KOPT-K1 (cell line): ENCODE results near the gene HPN.
"Not testable (repeated sequence)": the region's sequence is repeated elsewhere in the genome, so short reads cannot be mapped to it uniquely, and the experiment has no call there.

Experiments
- H3K27ac ChIP-seq: fragments of 200-600 bp; sonication (generic); 2 replicates; pipeline ENCODE4 v1.5.1; 2016; ENCODE audit warnings: antibody characterized with exemption, mild to moderate bottlenecking, low read depth, low read length; ENCODE audit not compliant: poor library complexity, severe bottlenecking
- H3K36me3 ChIP-seq: fragments of 200-600 bp; sonication (generic); 2 replicates; pipeline ENCODE4 v1.5.1; 2017; ENCODE audit warnings: antibody characterized with exemption, mild to moderate bottlenecking, low read length, moderate library complexity; ENCODE audit not compliant: insufficient read depth
- H3K9me3 ChIP-seq: fragments of 200-600 bp; sonication (generic); 2 replicates; pipeline ENCODE4 v1.5.1; 2017; ENCODE audit warnings: antibody characterized with exemption, low read length, mild to moderate bottlenecking; ENCODE audit not compliant: insufficient read depth, poor library complexity, severe bottlenecking

Gene HPN

DNA sequence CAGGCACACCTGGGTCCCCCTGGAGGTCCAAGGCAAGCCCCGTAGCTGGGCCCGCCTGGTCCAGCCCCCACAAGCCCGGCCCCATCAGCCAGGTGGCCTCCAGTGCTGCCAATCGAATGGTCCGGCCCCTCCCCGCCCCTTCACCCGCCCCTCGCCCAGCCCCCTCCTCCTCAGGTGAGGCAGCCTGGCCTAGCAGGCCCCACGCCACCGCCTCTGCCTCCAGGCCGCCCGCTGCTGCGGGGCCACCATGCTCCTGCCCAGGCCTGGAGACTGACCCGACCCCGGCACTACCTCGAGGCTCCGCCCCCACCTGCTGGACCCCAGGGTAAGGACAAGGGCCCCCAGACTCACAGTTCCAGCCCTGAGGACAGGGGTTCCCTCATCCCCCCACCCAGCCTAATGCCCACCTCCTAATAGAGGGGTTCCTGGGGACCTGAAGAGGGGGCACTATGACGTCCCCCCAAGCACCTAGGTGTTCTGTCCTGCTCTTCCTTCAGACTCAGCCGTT is at the start of gene HPN:
HPN (plus strand) TSS at position 174 of the 508 bp plus-strand sequence. CDS start 786 bp downstream, outside the sequence.
- H3K27ac ChIP-seq = no peak within 1 kb of the TSS
- no peaks in the 10 kb centered on the region for H3K9me3 ChIP-seq
- no peaks in the 10 kb centered on the region for H3K36me3 ChIP-seq

DNA sequence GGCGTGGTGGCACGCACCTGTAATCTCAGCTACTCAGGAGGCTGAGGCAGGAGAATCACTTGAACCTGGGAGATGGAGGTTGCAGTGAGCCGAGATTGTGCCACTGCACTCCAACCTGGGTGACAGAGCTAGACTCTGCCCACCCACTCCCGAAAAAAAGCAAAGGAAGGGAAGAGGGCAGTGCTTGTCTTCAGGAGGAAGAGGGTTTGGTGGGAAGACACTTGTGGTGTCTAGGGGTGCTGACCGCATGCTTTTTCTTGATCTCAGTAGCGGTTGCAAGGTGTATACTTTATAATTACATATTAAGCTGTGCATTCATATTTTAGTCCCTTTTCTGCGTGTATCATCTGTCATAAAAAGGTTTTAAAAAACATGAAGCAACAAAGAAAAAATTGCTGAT is 48.9 kb upstream of the HPN start:
- H3K27ac ChIP-seq, H3K36me3 ChIP-seq: not testable (repeated sequence)
- peaks cover 10% of the 10 kb centered on the region for H3K9me3 ChIP-seq

DNA sequence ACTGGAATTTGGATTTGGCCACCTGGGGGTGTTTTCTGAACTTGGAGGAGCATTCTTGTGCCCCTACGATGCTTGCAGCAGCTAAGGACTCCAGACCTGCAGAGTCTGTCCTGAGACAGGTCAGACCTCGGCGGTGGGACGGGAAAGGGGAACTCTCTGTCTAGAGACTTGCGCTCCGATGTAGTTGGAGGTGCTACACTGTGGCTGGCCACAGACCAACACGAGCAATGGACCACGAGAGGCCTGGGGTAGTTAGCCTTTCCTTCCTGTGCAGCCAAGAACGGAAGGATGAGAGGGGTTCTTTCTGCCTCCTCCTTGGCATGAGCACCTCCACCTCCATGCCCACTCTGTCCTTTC is 47.3 kb upstream of the HPN start:
- Histone ChIP-seq H3K27ac (no peak overlapping the region), H3K36me3 (no peaks in the 10 kb centered on the region)

DNA sequence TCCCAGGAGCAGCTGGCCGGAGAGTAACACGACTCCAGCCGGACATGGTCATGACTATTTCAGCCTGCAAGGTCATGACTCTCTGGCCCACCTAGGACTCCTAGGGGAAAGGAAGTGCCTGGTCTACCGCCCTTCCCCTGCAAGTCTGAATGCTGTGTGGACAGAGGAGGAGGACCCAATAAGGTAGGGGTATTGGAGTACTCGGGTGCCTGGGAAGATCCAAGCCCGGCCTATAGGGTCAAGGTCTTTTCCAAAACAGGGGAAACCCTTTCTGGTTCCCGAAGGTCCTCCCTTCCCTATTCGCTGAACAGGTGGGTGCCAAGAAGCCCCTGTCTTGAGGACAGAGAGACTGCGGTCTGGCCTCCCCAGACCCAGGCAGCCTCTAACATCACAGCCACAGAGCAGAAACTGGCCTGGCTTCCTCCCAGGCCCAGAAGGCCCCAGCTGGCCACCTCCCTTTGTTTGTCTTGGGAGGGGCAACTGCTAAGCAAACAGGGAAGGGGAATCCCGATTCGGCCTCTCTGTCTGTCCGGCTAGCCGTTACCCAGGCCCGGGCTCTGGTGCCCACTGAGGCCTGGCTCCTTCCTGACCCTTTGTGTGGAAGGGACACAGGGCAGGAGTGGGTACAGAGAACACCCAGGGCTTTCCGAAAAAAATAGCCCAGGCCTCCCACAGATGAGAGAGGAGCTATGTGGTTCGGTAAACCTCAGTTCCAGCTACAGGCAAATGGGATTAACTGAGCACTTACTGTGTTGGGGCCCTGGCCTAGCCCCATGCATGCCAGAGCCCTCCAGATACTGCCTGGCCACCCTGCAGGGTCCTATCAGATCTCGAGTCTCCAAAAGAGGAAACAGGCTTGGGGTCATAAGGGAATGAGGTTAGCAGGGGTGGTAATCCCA is 46.6 kb upstream of the HPN start:
- Histone ChIP-seq H3K9me3 (peaks cover 10% of the 10 kb centered on the region), H3K36me3 (no peaks in the 10 kb centered on the region), H3K27ac (no peak overlapping the region)

More for the DNA sequence above, 47.3 kb upstream of the HPN start:
- peaks cover 10% of the 10 kb centered on the region for H3K9me3 ChIP-seq

DNA sequence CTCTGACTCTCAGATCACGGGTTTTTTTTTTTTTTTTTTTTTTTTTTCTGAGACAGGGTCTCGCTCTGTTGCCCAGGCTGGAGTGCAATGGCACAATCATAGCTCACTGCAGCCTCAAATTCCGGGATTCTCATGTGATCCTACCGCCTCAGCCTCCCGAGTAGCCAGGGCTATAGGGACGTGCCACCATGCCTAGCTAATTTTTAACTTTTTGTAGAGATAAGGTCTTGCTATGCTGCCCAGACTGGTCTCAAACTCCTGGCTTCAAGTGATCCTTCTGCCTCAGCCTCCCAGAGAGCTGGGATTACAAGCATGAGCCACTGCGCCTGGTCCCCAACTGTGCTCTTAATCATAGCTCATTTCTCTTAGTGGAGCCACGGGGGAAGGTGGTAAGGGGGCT is 46.0 kb upstream of the HPN start:
- Histone ChIP-seq H3K36me3 (no peaks in the 10 kb centered on the region), H3K9me3 (peaks cover 10% of the 10 kb centered on the region), H3K27ac (no peak overlapping the region)

DNA sequence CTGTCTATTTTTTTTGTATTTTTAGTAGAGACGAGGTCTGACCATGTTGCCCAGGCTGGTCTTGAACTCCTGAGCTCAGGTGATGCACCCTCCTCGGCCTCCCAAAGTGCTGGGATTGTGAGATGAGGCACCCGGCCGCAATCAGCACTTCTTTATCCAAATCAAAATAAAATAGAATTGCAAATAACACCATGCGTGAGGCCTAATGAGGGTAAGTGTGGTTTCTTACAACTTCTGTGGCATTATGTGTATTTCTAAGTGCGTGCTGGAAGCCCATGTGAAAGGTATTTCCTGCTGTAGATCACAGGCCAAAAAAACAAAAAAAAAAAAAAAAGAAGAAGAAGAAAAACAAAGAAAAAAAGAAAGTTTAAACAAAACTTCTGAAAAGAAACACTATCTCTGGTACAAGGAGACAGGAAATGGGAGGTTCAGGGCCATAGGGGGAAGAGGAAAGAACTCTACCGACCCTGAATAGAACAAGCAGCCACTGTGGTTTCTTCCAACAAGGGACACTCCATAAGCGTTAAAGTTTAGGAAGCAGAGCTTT is 44.4 kb upstream of the HPN start:
- peaks cover 6% of the 10 kb centered on the region; the same call in 1 of the 2 replicates for H3K36me3 ChIP-seq
- H3K27ac ChIP-seq = peak overlapping the region; percentile 59
- peaks cover 10% of the 10 kb centered on the region for H3K9me3 ChIP-seq

DNA sequence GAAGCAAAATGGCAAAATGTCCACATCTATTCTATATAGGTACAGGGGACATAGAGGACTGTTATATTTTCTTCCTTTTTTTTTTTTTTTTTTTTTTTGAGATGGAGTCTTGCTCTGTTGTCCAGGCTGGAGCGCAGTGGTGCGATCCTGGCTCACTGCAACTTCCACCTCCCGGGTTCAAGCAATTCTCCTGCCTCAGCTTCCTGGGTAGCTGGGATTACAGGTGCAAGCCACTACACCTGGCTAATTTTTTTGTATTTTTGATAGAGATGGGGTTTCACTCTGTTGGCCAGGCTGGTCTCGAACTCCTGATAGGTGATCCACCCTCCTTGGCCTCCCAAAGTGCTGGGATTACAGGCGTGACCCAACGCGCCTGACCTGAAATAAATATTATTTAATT is 43.3 kb upstream of the HPN start:
- Histone ChIP-seq H3K9me3 (peaks cover 10% of the 10 kb centered on the region), H3K36me3 (peaks cover 16% of the 10 kb centered on the region; the same call in 1 of the 2 replicates), H3K27ac (peak overlapping the region; percentile 59)

DNA sequence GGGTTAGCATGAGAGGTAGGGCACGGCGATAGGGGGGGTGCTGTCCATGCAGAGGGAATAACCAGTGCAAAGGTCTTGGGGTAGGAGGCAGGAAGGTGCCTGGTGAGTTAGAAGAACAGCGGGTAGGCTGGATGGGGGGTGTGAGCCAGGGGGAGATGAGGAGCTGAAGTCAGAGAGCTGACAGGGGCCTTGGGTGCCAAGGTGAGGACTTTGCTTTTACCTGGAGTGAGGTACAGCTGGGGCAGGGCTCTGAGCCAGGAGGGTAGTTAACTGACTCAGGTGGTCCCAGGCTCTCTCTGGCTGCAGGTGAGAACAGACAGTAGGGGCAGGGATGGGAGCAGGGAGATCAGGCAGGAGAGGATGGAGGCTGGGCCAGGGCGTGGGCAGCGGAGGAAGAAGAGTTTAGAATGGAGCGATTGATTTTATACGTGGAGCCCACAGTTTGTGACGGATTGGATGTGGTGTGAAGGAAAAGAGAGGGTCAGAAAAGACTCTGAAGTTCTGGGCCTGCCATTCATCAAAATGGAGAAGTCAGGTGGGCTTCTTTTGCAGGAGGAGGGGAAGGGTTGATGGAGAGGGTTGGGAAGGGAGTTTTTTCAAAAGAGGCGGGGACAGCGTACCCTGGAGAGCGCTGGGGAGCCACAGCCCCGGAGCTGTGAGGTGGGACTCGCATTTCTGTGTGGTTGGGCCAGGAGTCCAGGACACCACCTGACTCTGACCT is 42.6 kb upstream of the HPN start:
- Histone ChIP-seq H3K27ac (peak overlapping the region; percentile 87), H3K9me3 (peaks cover 10% of the 10 kb centered on the region), H3K36me3 (peaks cover 23% of the 10 kb centered on the region)

DNA sequence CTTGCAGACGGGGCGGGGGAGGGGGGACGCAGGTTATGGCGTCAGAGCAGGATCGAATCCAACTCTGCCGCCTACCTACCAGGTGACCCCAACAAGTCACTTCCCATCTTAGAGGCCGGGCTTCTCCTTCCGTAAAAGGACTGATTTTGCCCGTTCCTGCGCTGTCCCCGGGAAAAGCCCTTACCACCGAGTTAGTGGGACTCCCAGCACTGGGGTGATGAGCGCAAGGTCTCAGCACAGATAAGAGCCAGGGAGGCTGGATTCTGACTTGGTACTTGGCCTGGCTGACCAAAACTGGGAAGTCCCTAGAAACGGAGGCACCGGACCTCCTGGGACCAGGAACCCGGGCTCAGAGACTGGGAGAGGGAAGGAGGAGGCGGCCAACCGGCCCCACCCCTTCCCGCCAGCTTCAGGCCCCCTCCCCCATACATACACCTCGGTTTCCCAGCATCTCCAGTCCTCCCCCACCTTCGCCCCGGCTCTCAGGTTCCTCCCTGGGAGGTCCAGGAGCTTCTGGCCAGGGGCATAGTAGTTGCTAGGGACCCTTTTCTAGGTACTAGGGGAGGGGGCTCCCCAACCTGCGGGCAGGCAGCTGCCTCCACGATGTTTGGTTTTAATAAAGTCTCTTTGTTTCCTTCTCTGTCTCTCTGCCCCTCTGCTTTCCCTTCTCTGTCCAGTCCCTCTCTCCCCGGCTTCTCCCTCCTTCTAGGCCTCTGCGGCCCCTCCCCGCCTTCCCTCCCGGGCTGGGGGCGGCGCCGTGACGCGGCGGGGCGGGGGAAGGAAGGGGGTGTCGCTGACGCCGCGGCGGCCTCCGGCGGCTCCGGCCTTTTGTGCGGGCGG is 41.8 kb upstream of the HPN start, which contains the start of gene GRAMD1A:
GRAMD1A (plus strand) TSS at position 826 of the 840 bp plus-strand sequence. CDS start 156 bp downstream, outside the sequence.
- Histone ChIP-seq H3K9me3 (peaks cover 5% of the 10 kb centered on the region), H3K27ac (peak within 1 kb of the TSS; percentile 87), H3K36me3 (peaks cover 31% of the 10 kb centered on the region)

DNA sequence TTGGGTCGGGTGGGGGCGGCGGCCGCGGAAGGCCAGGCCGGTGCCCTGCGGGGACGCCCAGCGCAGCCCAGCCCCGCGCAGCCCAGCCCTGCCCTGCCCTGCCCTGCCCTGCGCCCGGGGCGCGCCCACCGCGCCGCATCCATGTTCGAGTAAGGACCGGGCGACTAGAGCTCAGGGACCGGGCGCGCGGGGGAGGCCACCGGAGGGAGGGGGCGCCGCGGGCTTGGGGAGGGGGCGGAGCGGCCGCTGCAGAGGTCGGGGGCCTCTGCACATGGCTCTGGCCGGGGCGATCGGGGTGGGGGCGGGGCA is 41.2 kb upstream of the HPN start:
- H3K27ac ChIP-seq = peak overlapping the region; percentile 87
- H3K9me3 ChIP-seq = no peaks in the 10 kb centered on the region
- peaks cover 37% of the 10 kb centered on the region for H3K36me3 ChIP-seq

DNA sequence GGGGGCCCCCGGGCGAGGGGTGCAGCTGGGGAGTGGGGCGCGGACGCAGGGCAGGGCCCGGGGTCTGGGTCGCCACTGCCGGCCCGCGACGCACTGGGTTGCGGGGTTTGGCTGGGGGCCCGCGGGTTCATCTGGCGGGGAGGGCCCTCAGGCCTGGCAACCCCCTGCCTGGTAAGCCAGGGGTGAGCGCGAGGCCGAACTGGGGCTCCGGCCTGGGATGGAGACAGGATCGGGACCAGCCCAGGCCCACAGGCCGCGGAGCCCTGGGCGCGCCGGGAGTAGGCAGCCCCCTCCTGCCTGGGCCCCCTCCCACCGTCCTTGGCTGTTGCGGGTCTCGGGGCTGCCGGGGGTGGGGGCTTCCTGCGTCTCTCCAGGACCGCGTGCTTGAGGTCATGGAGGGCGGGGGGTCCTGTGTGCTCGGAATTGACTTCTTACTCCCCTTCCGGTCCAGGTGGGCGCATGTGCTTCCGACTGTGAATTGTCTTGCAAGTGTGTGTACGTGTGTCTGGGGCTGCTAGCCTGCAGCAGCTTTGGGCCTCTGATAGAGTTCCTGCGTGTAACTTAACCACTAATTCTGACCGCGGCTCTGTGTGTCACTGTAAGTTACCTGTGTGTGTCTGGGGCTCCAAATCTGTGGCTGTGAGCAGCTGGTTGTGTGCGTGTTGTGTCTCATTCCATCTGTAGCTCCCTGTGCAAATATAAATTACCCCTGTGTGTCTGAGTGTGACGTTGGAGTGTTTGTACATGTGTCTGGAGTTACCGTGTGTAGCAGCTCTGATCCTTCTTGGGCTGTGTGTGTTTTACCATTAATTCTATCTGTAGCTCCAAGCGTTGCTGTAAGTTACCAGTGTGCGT is 40.6 kb upstream of the HPN start:
- Histone ChIP-seq H3K9me3 (no peaks in the 10 kb centered on the region), H3K27ac (peak overlapping the region; percentile 87), H3K36me3 (peaks cover 43% of the 10 kb centered on the region)

DNA sequence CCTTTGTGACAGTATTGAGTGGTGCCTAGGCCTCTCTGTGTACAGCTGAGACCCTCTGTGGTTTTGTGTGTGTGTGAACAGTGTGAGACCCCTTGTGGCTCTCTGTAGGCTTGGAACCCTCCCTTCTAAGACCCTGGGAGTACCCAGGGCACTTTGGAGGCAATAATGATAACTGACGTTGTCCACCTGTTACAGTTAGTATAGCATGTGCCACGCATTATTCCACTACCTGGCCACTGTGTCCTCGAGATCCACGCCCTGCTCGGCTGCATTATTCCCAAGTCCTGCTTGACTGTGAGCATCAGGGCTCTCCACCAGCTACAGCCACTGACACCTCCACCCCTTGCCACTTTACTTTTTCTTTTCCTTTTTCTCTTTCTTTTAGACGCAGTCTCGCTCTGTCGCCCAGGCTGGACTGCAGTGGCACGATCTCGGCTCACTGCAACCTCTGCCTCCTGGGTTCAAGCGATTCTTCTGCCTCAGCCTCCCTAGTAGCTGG is 39.4 kb upstream of the HPN start:
- Histone ChIP-seq H3K9me3 (no peaks in the 10 kb centered on the region), H3K27ac (no peak overlapping the region), H3K36me3 (peaks cover 55% of the 10 kb centered on the region)

DNA sequence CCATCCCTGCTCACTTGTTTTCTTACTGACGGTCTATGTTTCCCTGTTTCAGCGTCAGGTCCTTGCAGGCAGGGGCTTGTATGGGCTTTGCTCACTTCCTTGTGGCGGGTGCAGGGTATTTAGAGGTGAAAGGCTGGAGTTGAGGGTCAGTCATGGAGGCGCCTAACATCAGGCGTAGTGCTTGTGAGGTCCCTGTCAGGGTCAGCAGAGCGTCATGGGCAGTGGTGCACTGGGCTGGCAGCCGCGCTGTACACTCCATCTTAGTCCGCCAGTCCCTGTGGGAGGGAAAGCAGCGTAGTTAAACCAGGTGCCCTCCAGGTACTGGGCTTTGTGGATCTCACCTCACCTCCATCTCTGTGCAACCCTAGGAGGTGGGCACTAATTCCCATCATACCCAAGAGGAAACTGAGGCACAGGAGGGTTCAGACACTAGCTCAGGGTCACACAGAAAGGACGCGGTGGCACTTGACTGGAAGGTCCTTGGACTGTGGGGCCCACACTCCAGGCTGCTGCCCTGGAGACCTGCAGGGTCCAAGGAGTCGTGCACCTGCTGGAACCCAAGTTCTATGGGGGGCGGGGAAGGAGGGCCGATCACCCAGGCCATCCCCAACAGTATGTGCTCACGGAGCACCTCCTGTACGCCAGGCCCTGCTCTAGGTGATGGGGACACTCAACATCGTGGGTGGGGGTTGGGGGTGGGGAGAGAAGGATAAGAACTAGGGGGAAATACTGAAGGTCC is 36.8 kb upstream of the HPN start:
- Histone ChIP-seq H3K9me3 (no peaks in the 10 kb centered on the region), H3K36me3 (peaks cover 76% of the 10 kb centered on the region), H3K27ac (no peak overlapping the region)
